Left renal pelvis (tissue), 4 donors: ENCODE measurements around the gene HYDIN. TPM values are rescaled to one million over a fixed set of nuclear protein-coding genes. Genes with fewer than 3 reads are reported as not detected.
"Not testable (repeated sequence)": the region's sequence is repeated elsewhere in the genome, so short reads cannot be mapped to it uniquely, and the experiment has no call there.

Source experiments
- DNase-seq, 4 donors: peaks; one replicate each; pipeline ENCODE4 v3.0.0-alpha.2; 2013; ENCODE audit warnings: low read depth in 4 of 4, low spot score in 3 of 4
- polyA plus RNA-seq, 4 donors: library from polyadenylated mRNA; unstranded; fragments of 120-200 nt; gene quantifications; one replicate each; pipeline ENCODE4 v1.2.1, GENCODE V29; 2013; ENCODE audit not compliant: insufficient read length in 4 of 4

The HYDIN gene
- polyA plus RNA-seq, 4 donors = 3.8 to 16.9 (median 11.8) TPM

GRCh38 chr16:71143246-71143645, 87.3 kb downstream of the HYDIN start:
- not testable (repeated sequence) for DNase-seq

- DNase-seq = not testable (repeated sequence)
Measured at GRCh38 chr16:71110565-71110964, 120.0 kb downstream of the HYDIN start.

GRCh38 chr16:71109656-71110208, 120.8 kb downstream of the HYDIN start:
- DNase-seq = not testable (repeated sequence)

- DNase-seq = not testable (repeated sequence)
Measured at GRCh38 chr16:71105881-71106280, 124.6 kb downstream of the HYDIN start.

- DNase-seq = not testable (repeated sequence)
Measured at GRCh38 chr16:71083573-71083972, 146.9 kb downstream of the HYDIN start.

GRCh38 chr16:71080777-71081176, 149.7 kb downstream of the HYDIN start:
- DNase-seq = not testable (repeated sequence)

GRCh38 chr16:71080262-71080661, 150.3 kb downstream of the HYDIN start:
- DNase-seq = not testable (repeated sequence)

- DNase-seq = not testable (repeated sequence)
Measured at GRCh38 chr16:71070651-71071050, 159.9 kb downstream of the HYDIN start.

GRCh38 chr16:71069842-71070241, 160.7 kb downstream of the HYDIN start:
- not testable (repeated sequence) for DNase-seq

- DNase-seq = not testable (repeated sequence)
Measured at GRCh38 chr16:71053897-71054609, 176.5 kb downstream of the HYDIN start.

GRCh38 chr16:71050307-71050706, 180.2 kb downstream of the HYDIN start:
- not testable (repeated sequence) for DNase-seq

- not testable (repeated sequence) for DNase-seq
Measured at GRCh38 chr16:71039368-71040111, 191.0 kb downstream of the HYDIN start.

GRCh38 chr16:71038421-71038820, 192.1 kb downstream of the HYDIN start:
- not testable (repeated sequence) for DNase-seq

GRCh38 chr16:71037987-71038386, 192.5 kb downstream of the HYDIN start:
- not testable (repeated sequence) for DNase-seq

GRCh38 chr16:71028032-71028727, 202.3 kb downstream of the HYDIN start:
- DNase-seq = not testable (repeated sequence)

GRCh38 chr16:71027511-71027910, 203.0 kb downstream of the HYDIN start:
- not testable (repeated sequence) for DNase-seq

- DNase-seq = not testable (repeated sequence)
Measured at GRCh38 chr16:71023851-71024439, 206.6 kb downstream of the HYDIN start.

GRCh38 chr16:71021961-71022537, 208.5 kb downstream of the HYDIN start:
- not testable (repeated sequence) for DNase-seq

- DNase-seq = not testable (repeated sequence)
Measured at GRCh38 chr16:71019067-71019682, 211.3 kb downstream of the HYDIN start.

- DNase-seq = not testable (repeated sequence)
Measured at GRCh38 chr16:71015419-71015818, 215.1 kb downstream of the HYDIN start.
